ENCODE results near the gene CEP112.

CEP112 gene

GRCh38 chr17:65900216-65900615 is 291.7 kb downstream of the CEP112 start:
- Histone ChIP-seq H3K36me3 (ENCODE audit: insufficient read depth) (no peaks in the 10 kb centered on the region), H3K79me2 (ENCODE audit: insufficient read depth, low read depth) (no peaks in the 10 kb centered on the region), H3K27me3 (ENCODE audit: insufficient read depth, low read depth) (no peaks in the 10 kb centered on the region), H3K9ac (no peak overlapping the region), H3K4me2 (no peak overlapping the region), H3K4me3 (IDR thresholded peaks at IDR 0.05; ENCODE audit: insufficient read depth, low read depth, low read length) (no peak overlapping the region), H2AFZ (ENCODE audit: low read depth) (no peak overlapping the region), H3K4me1 (ENCODE audit: low read depth, poor library complexity, severe bottlenecking) (no peaks in the 10 kb centered on the region), H4K20me1 (ENCODE audit: insufficient read depth) (no peaks in the 10 kb centered on the region), H3K27ac (no peak overlapping the region)
- TF ChIP-seq CTCF (conservative IDR thresholded peaks at IDR 0.05; ENCODE audit: low read depth, low read length) = no peak

DNA sequence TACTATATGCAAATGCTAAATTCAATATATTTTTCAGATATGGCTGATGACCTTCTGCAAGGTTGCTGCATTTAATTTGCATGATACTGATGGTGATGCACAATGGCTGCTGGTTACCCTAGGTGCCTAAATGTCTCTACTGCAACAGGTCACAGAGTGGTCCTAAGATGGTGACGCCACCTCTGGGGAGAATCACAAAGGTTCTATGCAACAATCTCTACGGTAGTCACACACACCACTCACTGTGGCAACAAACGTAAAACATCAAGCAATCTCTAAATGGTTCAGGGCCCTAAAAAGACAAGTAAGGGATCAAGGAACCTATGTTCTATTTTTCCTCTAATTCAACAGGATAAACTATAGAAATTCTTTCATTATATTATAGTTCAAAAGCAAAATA is 293.3 kb downstream of the CEP112 start:
- no peaks in the 10 kb centered on the region for H3K27me3 ChIP-seq (ENCODE audit: insufficient read depth, low read depth)
- no peak overlapping the region for H3K4me2 ChIP-seq
- no peaks in the 10 kb centered on the region for H3K79me2 ChIP-seq (ENCODE audit: insufficient read depth, low read depth)
- no peaks in the 10 kb centered on the region for H3K4me1 ChIP-seq (ENCODE audit: low read depth, poor library complexity, severe bottlenecking)
- H3K9ac ChIP-seq = no peak overlapping the region
- no peak overlapping the region for H3K27ac ChIP-seq
- TF ChIP-seq CTCF (conservative IDR thresholded peaks at IDR 0.05; ENCODE audit: low read depth, low read length) = no peak
- no peak overlapping the region for H3K4me3 ChIP-seq (IDR thresholded peaks at IDR 0.05; ENCODE audit: insufficient read depth, low read depth, low read length)
- H3K36me3 ChIP-seq (ENCODE audit: insufficient read depth) = no peaks in the 10 kb centered on the region
- H2AFZ ChIP-seq (ENCODE audit: low read depth) = no peak overlapping the region
- no peaks in the 10 kb centered on the region for H4K20me1 ChIP-seq (ENCODE audit: insufficient read depth)

DNA sequence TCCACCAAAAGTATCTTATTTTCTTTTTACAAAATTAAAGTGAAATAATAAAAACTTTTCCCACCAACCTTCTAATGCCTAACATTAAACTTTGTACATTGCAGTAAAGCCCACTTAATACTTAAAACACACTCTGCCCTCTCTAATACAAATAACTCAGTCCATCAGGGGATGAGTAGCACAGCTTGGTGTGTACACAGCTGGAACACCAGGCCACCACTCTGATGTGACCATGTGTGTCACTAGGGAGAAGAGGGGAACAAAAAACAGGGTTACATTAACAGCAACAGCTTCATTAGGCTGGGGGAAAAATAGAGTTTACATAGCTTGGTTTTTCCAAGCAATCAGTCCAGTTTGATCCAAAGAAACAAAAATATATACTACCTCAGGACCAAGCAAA is 295.0 kb downstream of the CEP112 start:
- Histone ChIP-seq H3K79me2 (ENCODE audit: insufficient read depth, low read depth) (no peaks in the 10 kb centered on the region), H3K4me3 (IDR thresholded peaks at IDR 0.05; ENCODE audit: insufficient read depth, low read depth, low read length) (no peak overlapping the region), H3K27me3 (ENCODE audit: insufficient read depth, low read depth) (no peaks in the 10 kb centered on the region), H3K36me3 (ENCODE audit: insufficient read depth) (no peaks in the 10 kb centered on the region), H3K27ac (no peak overlapping the region), H3K4me2 (no peak overlapping the region), H3K4me1 (ENCODE audit: low read depth, poor library complexity, severe bottlenecking) (no peaks in the 10 kb centered on the region), H4K20me1 (ENCODE audit: insufficient read depth) (no peaks in the 10 kb centered on the region), H2AFZ (ENCODE audit: low read depth) (no peak overlapping the region), H3K9ac (no peak overlapping the region)
- no peak for TF ChIP-seq CTCF (conservative IDR thresholded peaks at IDR 0.05; ENCODE audit: low read depth, low read length)

DNA sequence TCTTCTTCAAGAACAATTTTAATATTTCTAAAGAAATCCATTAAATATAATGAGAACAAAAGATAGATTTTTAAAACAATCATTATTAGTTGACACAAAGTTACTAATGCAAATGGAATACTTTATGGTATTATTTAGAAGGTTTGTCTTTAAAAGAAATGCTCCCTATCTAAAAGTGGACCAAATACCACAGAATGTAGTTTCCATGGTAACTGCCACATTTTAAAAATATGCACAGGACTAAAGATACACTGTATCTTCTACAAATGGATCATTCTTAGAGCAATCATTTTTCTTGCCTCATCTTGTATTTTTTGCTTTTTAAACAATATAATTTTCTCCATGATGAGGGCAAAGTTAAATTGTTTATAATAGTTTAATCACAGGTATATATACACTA is 296.0 kb downstream of the CEP112 start:
- H3K27ac ChIP-seq = no peak overlapping the region
- H2AFZ ChIP-seq (ENCODE audit: low read depth) = no peak overlapping the region
- H3K4me2 ChIP-seq = no peak overlapping the region
- no peaks in the 10 kb centered on the region for H3K27me3 ChIP-seq (ENCODE audit: insufficient read depth, low read depth)
- no peaks in the 10 kb centered on the region for H4K20me1 ChIP-seq (ENCODE audit: insufficient read depth)
- H3K36me3 ChIP-seq (ENCODE audit: insufficient read depth) = no peaks in the 10 kb centered on the region
- H3K4me1 ChIP-seq (ENCODE audit: low read depth, poor library complexity, severe bottlenecking) = no peaks in the 10 kb centered on the region
- H3K4me3 ChIP-seq (IDR thresholded peaks at IDR 0.05; ENCODE audit: insufficient read depth, low read depth, low read length) = no peak overlapping the region
- H3K9ac ChIP-seq = no peak overlapping the region
- no peak for TF ChIP-seq CTCF (conservative IDR thresholded peaks at IDR 0.05; ENCODE audit: low read depth, low read length)
- H3K79me2 ChIP-seq (ENCODE audit: insufficient read depth, low read depth) = no peaks in the 10 kb centered on the region
